GM21447 (cell line): Measurements from ENCODE around the gene PRODH2.

Source experiments
- ATAC-seq: cut with Tn5 transposase; IDR thresholded peaks from one replicate; pipeline ENCODE4 v1.9.1; 2021; ENCODE audit not compliant: unreplicated experiment

Gene PRODH2

GRCh38 chr19:35812220-35813042 is at the start of gene PRODH2:
Gene PRODH2 (minus strand): TSS chr19:35812845. CDS start chr19:35812805, 40 bp downstream.
- ATAC-seq: no peak

- no peak for ATAC-seq
These were observed 49.1 kb upstream of the PRODH2 start for GRCh38 chr19:35861640-35862160.

- no peak for ATAC-seq
These were observed 48.4 kb upstream of the PRODH2 start for GRCh38 chr19:35860818-35861639.

- no peak for ATAC-seq
These were observed 47.8 kb upstream of the PRODH2 start for GRCh38 chr19:35860436-35860817.

- ATAC-seq: no peak
These were observed 46.8 kb upstream of the PRODH2 start for GRCh38 chr19:35859414-35859813.

- no peak for ATAC-seq
These were observed 45.7 kb upstream of the PRODH2 start for GRCh38 chr19:35858311-35858710.

- ATAC-seq: no peak
These were observed 44.0 kb upstream of the PRODH2 start, which contains the start of gene KIRREL2 for GRCh38 chr19:35856546-35857149. Gene KIRREL2 (plus strand): TSS chr19:35856911. CDS start chr19:35857120, 209 bp downstream.

GRCh38 chr19:35853038-35853756 is 40.6 kb upstream of the PRODH2 start:
- no peak for ATAC-seq

GRCh38 chr19:35852029-35852780 is 39.6 kb upstream of the PRODH2 start, which contains the start of gene NPHS1:
Gene NPHS1 (minus strand): TSS chr19:35852504. CDS start chr19:35851837, 667 bp downstream.
- no peak for ATAC-seq

GRCh38 chr19:35851213-35852028 is 38.8 kb upstream of the PRODH2 start:
- ATAC-seq: no peak

GRCh38 chr19:35848919-35849505 is 36.4 kb upstream of the PRODH2 start:
- no peak for ATAC-seq

GRCh38 chr19:35848486-35848885 is 35.8 kb upstream of the PRODH2 start:
- ATAC-seq: no peak

GRCh38 chr19:35847911-35848310 is 35.3 kb upstream of the PRODH2 start:
- ATAC-seq: no peak

- ATAC-seq: no peak
These were observed 33.5 kb upstream of the PRODH2 start for GRCh38 chr19:35846038-35846668.

- no peak for ATAC-seq
These were observed 32.8 kb upstream of the PRODH2 start for GRCh38 chr19:35845215-35846037.

- no peak for ATAC-seq
These were observed 32.0 kb upstream of the PRODH2 start for GRCh38 chr19:35844482-35845214.
